ENCODE measurements around the gene STRIP1. TPM values are rescaled to one million over a fixed set of nuclear protein-coding genes. Genes with fewer than 3 reads are reported as not detected.
A peak's percentile ranks its signal among the peaks of the same experiment; 100 is the strongest.

Gene STRIP1
- total and polyA plus RNA-seq, 2 of the 8 experiments (the other 6 are each of a cell fraction or from before 2014, with no cell fraction given) = 21.3 to 45.6 TPM

- Histone ChIP-seq H3K23ac (ENCODE audit: insufficient read length) (no peak overlapping the region), H4K8ac (ENCODE audit: extremely low read depth, insufficient read depth, low read length) (no peak overlapping the region), H3K4me1 (replicated peaks in 1 of 4; ENCODE audit: control insufficient read depth in 3 of 4, insufficient read depth in 4 of 4, low read length in 3 of 4) (peaks cover 0 to 22% (median 11%) of the 10 kb centered on the region in 4 experiments; a peak in 6 of 7 replicates), H2BK15ac (ENCODE audit: low read length) (peak overlapping the region; percentile 32; the same call in 1 of the 2 replicates), H4K20me1 (replicated peaks in 1 of 2; ENCODE audit: control insufficient read depth in 1 of 2, insufficient read depth in 2 of 2, low read length in 2 of 2) (peaks cover 2 to 7% of the 10 kb centered on the region in 2 experiments), H4K91ac (replicated peaks; ENCODE audit: insufficient read length, low read length) (no peak overlapping the region), H3K18ac (ENCODE audit: extremely low read depth, low read length) (no peak overlapping the region), H2BK120ac (replicated peaks; ENCODE audit: low read depth, low read length) (no peak overlapping the region), H3K56ac (replicated peaks; ENCODE audit: insufficient read length, low read depth, low read length) (no peak overlapping the region), H4K5ac (ENCODE audit: insufficient read length, low read depth, low read length) (no peak overlapping the region), H3K9ac (replicated peaks in 1 of 4; ENCODE audit: extremely low read depth in 1 of 4, low read depth in 3 of 4, low read length in 3 of 4) (no peak overlapping the region), H3K23me2 (ENCODE audit: low read depth, low read length) (peaks cover 8% of the 10 kb centered on the region; the same call in 1 of the 2 replicates), H2BK12ac (ENCODE audit: low read depth, low read length) (no peak overlapping the region), H2BK5ac (ENCODE audit: low read depth, low read length) (no peak overlapping the region), H3K79me2 (ENCODE audit: control insufficient read depth in 1 of 2, insufficient read depth in 2 of 2, low read length in 2 of 2) (no peaks in the 10 kb centered on the region), H3K4me2 (ENCODE audit: insufficient read depth in 1 of 2, low read depth in 2 of 2, low read length in 2 of 2) (no peak overlapping the region), H2AK5ac (ENCODE audit: low read depth, low read length) (no peak overlapping the region), H3K14ac (ENCODE audit: insufficient read length) (no peak overlapping the region), H3K36me3 (ENCODE audit: control insufficient read depth in 2 of 4, insufficient read depth in 4 of 4, low read length in 3 of 4) (peaks cover 0 to 7% (median 0%) of the 10 kb centered on the region in 4 experiments; a peak in 1 of 8 replicates), H3K4me3 (ENCODE audit: extremely low read depth in 1 of 4, insufficient read depth in 2 of 4, low read depth in 3 of 4, low read length in 4 of 4) (no peak overlapping the region), H3K27ac (ENCODE audit: low read depth, low read length) (no peak overlapping the region), H2AFZ (ENCODE audit: low read length) (no peak overlapping the region), H2BK20ac (ENCODE audit: low read length) (no peak overlapping the region), H3K9me3 (ENCODE audit: insufficient read depth in 2 of 2, low read depth in 1 of 2, low read length in 1 of 2) (no peaks in the 10 kb centered on the region), H3K4ac (replicated peaks; ENCODE audit: insufficient read length, low read depth, low read length) (no peak overlapping the region), H3K79me1 (ENCODE audit: low read depth, low read length) (no peaks in the 10 kb centered on the region), H3K27me3 (replicated peaks in 1 of 4; ENCODE audit: control insufficient read depth in 3 of 4, extremely low read depth in 1 of 4, insufficient read depth in 3 of 4, low read length in 3 of 4) (peaks cover 50 to 66% (median 57%) of the 10 kb centered on the region in 4 experiments)
- DNase-seq (ENCODE audit: low read depth in 1 of 2, low spot score in 2 of 2) (no peak), FAIRE-seq (no peak)
- ChIA-PET POLR2A (ENCODE audit: partially characterized antibody) (interaction anchor here (1.0 to 1.3 kb wide), 2 partner anchors 19 to 30 kb away, joined by 3 to 4 read pairs; no protein-coding TSS in a partner anchor), CTCF (ENCODE audit: partially characterized antibody) (interaction anchor here (0.6 to 52.4 kb wide), 9 partner anchors 10 to 373 kb away, joined by 3 to 1450 read pairs (median 11); partner anchors contain the start of genes ALX3, STRIP1 and UBL4B)
- no peak for TF ChIP-seq YY1 (IDR thresholded peaks at IDR 0.05; ENCODE audit: low read depth, low read length)
- TF ChIP-seq TAF7 (optimal IDR thresholded peaks at IDR 0.05; ENCODE audit: borderline replicate concordance, low read depth, low read length) = no peak
- 75% methylated on average over 4 of the region's 4 CpGs; no CpG with 5 or more reads in 1 of the 2 experiments for WGBS, 2 experiments (ENCODE audit: extremely low coverage in 1 of 2, insufficient coverage in 1 of 2, insufficient read length in 1 of 2, insufficient replicate concordance in 2 of 2, low coverage in 1 of 2, low lambda C conversion rate in 2 of 2, missing lambda C conversion rate in 1 of 2)
Observed at GRCh38 chr1:110086961-110087360, 52.5 kb downstream of the STRIP1 start.
